Amygdala (tissue), 56 donors: ENCODE data around the gene GIPC1.
"Not testable (repeated sequence)": the region's sequence is repeated elsewhere in the genome, so short reads cannot be mapped to it uniquely, and the experiment has no call there.

Experiments
- DNase-seq, 56 donors: peaks; one replicate each; lab custom pipeline; 2025; lab: John Stamatoyannopoulos, UW

Gene GIPC1

GRCh38 chr19:14496029-14496833 is at the start of gene GIPC1:
Gene GIPC1 (minus strand): TSS chr19:14496127. CDS start chr19:14482976, 13,151 bp downstream.
- DNase-seq = peak; percentile 73 to 100 (median 97)

DNA sequence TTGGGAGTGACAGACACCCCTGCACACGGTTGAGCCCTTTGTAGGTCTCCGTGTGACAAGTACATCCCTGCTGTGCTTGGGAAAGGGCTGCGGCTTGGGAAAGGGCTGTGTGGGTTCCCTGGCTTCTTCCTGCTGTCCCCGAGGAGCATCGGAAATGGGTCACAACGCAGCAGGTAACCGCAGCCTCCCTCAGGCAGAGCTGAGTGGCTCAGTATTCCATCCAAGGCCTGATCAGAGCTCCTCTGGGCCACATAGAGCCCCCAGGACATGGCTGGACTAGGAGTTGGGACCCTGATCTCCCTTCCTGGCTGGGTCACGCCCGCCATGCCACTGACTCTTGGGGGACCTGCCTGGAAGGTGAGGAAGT is 49.8 kb upstream of the GIPC1 start:
- no peak for DNase-seq

DNA sequence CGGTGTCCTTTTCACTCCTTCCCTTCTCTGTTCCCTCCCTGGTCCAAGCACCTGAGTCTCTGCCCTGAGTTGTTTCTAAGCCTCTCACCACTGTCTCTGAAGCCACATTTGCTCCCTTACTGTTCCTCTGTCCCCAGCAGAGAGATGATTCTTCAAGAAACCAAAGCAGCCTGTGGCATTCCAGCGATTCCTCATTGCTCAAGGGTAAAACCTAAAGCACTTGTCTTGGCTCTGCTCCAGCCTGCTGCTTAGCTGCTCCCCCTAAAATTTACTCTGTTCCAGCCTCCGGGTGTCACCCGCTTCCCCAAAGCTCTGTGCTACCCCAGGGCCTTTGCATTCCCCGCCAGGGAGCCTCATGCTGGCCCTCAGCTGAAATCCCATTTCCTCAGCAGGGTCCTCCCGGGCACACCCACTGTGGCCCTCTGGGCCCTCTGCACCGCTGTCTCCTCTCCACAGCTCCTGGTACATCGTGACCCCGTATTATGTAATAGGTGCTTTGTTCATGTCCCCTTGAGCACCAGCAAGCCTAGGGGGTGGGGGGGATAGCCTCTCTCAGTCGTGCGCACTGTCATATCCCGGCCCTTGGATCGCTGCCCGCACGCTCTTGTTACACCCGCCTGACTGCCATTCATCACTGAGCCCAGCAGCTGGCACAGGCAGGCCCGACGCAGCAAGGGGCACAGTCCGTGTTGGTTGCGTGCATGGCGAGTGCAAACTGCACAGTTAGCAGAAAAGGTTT is 49.2 kb upstream of the GIPC1 start:
- peak in 55 of 56 donors; percentile 53 to 98 (median 89) for DNase-seq

- DNase-seq = peak in 1 of 56 donors; percentile 18
Measured at GRCh38 chr19:14544047-14544446, 48.1 kb upstream of the GIPC1 start.

DNA sequence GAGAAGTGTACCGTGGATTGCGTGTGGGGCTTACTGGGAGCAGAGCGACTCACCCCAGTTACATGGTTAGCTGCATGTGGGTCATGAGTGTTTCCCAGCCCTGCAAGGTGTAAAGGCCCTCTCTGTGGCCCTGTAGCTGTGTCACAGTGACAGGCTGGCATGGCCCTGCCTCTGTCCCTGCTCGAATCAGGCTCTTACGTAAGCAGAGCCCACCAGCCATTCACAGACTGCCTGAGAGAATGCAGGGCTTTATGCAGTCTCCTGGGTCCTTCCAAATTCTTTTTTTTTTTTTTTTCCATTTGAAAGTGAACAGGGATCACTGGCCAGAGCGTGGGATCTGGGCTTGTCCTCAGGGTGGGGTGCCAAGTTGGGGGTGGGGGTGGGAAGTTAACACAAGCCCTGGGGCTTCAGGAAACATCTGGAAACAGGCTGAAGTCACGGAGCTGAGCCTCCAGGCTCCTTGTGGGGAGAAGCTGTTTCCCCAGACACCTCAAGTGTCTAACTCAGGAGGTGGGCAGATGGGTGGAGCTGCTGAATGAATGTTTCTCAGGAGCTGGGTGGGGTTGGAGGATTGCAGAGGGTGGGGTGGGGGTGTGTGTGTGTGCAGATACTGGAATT is 46.9 kb upstream of the GIPC1 start:
- peak in 26 of 56 donors; percentile 20 to 86 (median 44) for DNase-seq

DNA sequence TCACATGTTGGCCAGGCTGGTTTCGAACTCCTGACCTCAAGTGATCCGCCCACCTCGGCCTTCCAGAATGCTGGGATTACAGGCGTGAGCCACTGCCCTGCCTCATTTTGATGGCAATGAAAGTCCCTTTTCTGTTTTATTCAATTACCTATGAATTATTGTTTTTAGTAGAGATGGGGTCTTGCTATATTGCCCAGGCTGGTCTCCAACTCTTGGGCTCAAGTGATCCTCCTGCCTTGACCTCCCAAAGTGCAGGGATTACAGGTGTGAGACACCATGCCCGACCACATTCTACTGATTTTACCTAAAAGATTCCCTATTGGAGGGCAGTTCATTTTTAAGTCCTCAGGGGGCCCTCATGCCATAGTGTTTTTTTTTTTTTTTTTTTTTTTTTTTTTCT is 46.1 kb upstream of the GIPC1 start:
- DNase-seq = not testable (repeated sequence)

DNA sequence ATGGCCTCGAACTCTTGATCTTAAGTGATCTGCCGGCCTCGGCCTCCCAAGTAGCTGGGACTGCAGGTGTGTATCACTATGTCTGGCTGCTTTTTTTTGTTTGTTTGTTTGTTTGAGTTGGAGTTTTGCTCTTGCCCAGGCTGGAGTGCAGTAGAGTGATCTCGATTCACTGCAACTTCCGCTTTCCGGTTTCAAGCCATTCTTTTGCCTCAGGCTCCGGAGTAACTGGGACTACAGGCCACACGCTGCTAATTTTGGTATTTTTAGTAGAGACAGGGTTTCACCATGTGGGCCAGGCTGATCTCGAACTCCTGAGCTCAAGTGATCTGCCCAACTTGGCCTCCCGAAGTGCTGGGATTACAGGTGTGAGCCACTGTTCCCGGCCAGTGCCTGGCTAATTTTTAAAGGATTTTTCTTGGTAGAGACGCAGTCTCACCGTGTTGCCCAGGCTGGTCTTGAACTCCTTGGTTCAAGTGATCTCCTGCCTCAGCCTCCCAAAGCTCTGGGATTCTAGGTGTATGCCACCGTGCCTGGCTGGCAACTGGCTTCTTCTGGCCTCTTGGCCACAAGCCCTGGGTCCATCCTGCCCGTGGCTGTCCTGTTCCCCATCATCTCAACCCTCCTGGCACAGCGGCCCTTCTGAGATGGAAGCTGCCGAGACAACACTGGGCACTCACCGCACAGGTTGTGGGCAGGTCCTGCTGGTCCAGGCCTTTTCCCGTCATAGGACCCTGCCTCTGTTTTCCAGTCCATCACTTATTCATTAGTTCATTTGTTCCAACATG is 45.0 kb upstream of the GIPC1 start:
- no peak for DNase-seq

DNA sequence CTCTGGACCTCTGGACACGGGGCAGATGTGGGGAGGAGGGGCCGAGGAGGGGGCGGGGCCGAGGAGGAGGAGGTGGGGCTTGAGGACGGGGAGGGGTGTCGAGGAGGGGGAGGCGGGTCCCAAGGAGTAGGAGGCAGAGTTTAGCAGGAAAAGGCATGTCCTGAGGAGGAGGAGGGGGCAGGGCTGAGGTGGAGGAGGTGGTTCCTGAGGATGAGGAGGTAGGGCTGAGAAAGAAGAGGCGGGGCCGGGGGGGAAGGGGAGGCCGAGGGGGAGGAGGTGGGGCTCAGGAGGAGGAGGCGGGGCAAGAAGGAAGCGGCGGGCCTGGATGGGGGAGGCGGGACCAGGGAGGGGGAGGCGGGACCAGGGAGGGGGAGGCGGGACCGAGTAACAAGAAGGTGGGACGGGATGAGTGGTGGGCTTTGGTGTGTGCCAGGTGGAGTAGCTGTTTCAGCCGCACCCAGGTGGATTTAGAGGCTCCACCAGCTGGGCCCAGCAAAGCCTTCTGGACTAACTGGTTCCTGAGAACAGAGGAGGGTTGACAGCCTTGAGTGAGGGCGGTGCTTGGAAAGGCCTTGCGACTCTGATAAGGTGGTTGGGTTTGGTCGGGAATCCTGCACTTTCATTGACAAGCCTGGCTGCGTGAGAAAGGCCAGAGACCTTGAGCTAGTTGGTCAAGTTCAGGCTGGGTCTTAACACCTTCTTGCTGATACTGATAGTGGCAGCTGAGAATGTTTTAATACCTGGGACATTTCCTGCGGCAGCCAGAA is 41.2 kb upstream of the GIPC1 start:
- peak in 4 of 56 donors; percentile 18 to 55 (median 24) for DNase-seq

- DNase-seq = no peak
Measured at GRCh38 chr19:14533450-14533849, 37.5 kb upstream of the GIPC1 start.

DNA sequence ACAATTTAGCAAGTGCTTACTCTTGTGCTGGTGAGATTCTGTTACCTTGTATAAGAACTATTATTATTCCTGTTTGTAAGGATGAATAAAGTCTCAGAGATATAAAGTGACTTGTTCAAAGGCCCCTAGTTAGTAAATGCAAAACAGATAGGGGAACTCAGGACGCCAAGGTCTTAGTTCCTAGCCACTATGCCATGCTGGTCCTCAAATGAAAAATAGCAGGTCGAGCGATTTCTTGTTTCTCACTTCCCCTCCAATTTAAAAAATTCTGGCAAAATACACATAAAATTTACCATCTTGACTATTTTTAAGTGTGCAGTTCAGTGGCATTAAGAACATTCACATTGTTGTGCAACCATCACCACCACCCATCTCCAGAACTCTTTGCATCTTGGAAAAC is 34.6 kb upstream of the GIPC1 start:
- DNase-seq = no peak

GRCh38 chr19:14530005-14530348 is 34.0 kb upstream of the GIPC1 start:
- peak in 2 of 56 donors; percentile 59 to 66 for DNase-seq

- DNase-seq = peak; percentile 95 to 100 (median 100)
Measured at GRCh38 chr19:14529254-14530004, 33.5 kb upstream of the GIPC1 start, which contains the start of gene TECR. Gene TECR (plus strand): TSS chr19:14529594. CDS start chr19:14529697, 103 bp downstream.

DNA sequence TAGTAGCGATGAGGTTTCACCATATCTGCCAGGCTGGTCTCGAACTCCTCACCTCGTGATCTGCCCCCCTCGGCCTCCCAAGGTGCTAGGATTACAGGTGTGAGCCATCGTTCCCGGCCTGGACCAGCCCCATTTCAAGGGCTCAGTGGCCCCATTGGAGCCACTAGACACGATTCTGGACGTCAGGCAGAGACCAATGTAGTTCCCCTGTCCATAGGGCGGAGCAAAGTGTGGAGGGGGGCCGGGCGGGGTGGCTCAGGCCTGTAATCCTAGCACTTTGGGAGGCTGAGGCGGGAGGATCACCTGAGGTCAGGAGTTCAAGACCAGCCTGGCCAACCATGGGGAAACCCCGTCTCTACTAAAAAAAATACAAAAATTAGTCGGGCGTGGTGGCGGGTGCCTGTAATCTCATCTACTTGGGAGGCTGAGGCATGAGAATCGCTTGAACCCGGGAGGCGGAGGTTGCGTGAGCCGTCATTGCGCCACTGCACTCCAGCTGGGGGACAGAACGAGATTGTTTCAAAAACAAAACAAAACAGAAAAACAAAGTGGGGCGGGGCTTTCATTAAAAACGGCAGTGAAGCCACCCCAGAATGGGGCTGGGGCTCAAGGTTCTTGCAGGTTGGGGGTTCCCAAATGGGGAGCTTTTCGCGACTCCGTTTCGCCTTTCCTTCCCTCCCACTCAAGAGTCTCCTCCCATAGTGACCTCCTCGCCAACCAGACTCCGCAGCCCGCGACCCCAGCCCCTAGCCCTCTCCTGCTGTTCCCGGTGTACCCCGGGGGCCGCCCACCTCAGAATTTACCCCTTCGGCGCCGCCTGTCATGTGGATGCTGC is 32.7 kb upstream of the GIPC1 start:
- peak in 1 of 56 donors; percentile 33 for DNase-seq

DNA sequence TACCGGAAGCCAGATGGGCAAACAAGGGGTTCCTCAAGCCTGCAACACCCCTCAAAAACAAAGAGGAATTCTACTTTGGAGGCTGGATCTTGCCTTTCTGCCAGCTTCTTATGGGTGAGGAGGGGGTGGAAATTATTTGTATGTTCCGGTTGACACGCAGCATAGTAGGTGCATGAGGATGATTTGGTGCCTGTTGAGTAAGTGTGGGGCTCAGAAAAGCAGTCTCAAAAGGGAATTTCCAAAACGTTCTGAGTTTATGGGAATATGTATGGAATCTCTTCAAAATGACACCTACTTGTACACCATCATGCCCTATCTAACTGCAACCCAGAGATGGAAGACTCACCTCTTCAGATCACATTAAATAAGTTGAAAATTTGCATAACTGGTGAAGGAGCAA is 30.5 kb upstream of the GIPC1 start:
- DNase-seq = no peak

DNA sequence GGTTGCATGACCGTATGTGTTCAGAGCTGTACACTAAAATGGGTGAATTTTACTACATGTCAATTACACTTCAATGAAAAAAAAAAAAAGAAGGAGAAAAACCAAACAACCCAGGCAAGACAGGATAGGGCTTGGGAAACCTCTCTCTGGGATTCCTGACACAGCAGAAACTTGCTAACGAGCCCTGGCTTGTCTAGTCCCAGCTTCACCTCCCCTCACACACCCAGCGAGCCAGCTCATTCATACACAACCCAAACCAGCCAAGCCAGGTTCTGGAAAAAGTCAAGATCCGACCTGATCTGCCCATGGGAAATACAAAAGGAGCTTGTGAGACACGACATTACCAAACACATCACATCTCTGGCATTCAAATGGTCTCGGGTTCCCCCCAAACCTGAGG is 29.8 kb upstream of the GIPC1 start:
- DNase-seq = peak in 1 of 56 donors; percentile 7

DNA sequence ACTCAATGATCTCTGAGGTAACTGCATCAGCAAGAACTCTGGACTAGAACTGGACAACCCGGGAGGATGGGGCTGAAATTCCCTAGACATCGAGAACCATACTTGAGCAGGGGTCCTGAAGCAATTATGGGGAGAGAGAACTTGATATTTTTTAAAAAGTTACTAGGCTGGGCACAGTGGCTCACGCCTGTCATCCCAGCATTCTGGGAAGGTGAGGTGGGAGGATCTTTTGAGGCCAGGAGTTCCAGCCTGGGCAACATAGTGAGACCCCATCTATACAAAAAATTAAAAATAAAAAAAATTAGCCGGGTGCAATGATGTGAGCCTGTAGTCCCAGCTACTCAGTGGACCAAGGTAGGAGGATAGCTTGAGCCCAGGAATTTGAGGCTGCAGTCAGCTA is 24.6 kb upstream of the GIPC1 start:
- DNase-seq = no peak

DNA sequence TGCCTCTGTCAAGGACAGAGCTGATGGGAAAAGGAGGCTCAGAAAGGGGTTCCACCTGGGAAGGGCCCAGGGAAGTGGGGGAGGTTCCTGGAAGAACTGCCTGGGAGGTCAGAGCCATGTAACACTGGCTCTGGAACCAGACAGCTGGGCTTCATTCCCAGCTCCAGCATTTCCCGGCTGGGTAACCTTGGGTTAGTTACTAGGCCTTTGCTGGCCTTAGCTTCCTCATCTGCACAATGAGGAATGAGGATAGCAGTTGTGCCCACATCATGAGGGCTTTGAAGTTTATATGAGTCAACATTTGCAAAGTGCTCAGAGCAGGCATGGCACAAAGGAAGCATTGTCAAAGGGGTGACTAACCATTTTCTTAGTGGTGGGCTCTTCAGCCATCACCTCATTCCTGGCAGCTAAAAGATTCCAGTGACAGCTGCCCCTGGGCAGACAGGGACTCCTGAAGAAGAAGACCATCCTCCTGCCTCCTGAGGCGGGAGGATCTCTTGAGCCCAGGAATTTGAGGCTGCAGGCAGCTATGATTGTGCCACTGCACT is 24.0 kb upstream of the GIPC1 start:
- peak in 5 of 56 donors; percentile 13 to 50 (median 23) for DNase-seq
